ENCODE measurements around the gene SLC29A1.
A peak's percentile ranks its signal among the peaks of the same experiment; 100 is the strongest.

Gene SLC29A1

GRCh38 chr6:44253307-44254101, 30.1 kb downstream of the SLC29A1 start:
- no peak overlapping the region for H4K8ac ChIP-seq (ENCODE audit: low read length)
- 83% methylated on average over 9 of the region's 10 CpGs for WGBS

GRCh38 chr6:44254191-44255104, 31.1 kb downstream of the SLC29A1 start:
- Histone ChIP-seq H3K14ac (ENCODE audit: low read length in 2 of 2) (no peak overlapping the region), H3K9ac (ENCODE audit: low read length) (peak overlapping the region; percentile 18)
- WGBS = 95% methylated on average over 5 of the region's 12 CpGs

More at GRCh38 chr6:44253307-44254101, 30.1 kb downstream of the SLC29A1 start:
- Histone ChIP-seq H3K4me3 (ENCODE audit: insufficient read depth in 1 of 2, low read depth in 1 of 2, low read length in 2 of 2) (no peak overlapping the region), H3K18ac (ENCODE audit: low read depth in 1 of 2, low read length in 2 of 2) (no peak overlapping the region), H2AK5ac (ENCODE audit: low read length, severe bottlenecking) (no peak overlapping the region), H2BK12ac (ENCODE audit: low read length in 2 of 2) (no peak overlapping the region), H3K23ac (ENCODE audit: low read length in 2 of 2) (no peak overlapping the region), H3K4ac (ENCODE audit: low read depth in 1 of 2, low read length in 2 of 2) (no peak overlapping the region), H3K4me1 (ENCODE audit: control insufficient read depth, insufficient read depth, low read depth, low read length) (peaks cover 27% of the 10 kb centered on the region), H3K14ac (ENCODE audit: low read length in 2 of 2) (no peak overlapping the region), H3K79me1 (replicated peaks; ENCODE audit: low read length, poor library complexity, severe bottlenecking) (no peaks in the 10 kb centered on the region), H2BK15ac (ENCODE audit: low read depth, poor library complexity, severe bottlenecking) (no peak overlapping the region), H3K9me3 (ENCODE audit: control insufficient read depth, low read length) (no peaks in the 10 kb centered on the region), H3K27me3 (ENCODE audit: control insufficient read depth in 1 of 2, insufficient read depth in 1 of 2, low read length in 2 of 2) (no peaks in the 10 kb centered on the region), H3K36me3 (ENCODE audit: control insufficient read depth in 1 of 2, insufficient read depth in 2 of 2, low read depth in 1 of 2, low read length in 2 of 2) (peaks cover 49 to 79% of the 10 kb centered on the region in 2 experiments), H2AFZ (ENCODE audit: low read depth, low read length) (no peak overlapping the region), H3K9ac (ENCODE audit: low read length) (no peak overlapping the region), H2BK120ac (ENCODE audit: low read depth, low read length) (no peak overlapping the region), H3K4me2 (ENCODE audit: low read length, poor library complexity, severe bottlenecking) (no peak overlapping the region), H2BK5ac (ENCODE audit: low read depth, low read length, poor library complexity, severe bottlenecking) (no peak overlapping the region), H4K91ac (ENCODE audit: low read length) (no peak overlapping the region), H3K27ac (ENCODE audit: low read length, poor library complexity, severe bottlenecking) (no peak overlapping the region)
- peak; percentile 62 for DNase-seq

DNA sequence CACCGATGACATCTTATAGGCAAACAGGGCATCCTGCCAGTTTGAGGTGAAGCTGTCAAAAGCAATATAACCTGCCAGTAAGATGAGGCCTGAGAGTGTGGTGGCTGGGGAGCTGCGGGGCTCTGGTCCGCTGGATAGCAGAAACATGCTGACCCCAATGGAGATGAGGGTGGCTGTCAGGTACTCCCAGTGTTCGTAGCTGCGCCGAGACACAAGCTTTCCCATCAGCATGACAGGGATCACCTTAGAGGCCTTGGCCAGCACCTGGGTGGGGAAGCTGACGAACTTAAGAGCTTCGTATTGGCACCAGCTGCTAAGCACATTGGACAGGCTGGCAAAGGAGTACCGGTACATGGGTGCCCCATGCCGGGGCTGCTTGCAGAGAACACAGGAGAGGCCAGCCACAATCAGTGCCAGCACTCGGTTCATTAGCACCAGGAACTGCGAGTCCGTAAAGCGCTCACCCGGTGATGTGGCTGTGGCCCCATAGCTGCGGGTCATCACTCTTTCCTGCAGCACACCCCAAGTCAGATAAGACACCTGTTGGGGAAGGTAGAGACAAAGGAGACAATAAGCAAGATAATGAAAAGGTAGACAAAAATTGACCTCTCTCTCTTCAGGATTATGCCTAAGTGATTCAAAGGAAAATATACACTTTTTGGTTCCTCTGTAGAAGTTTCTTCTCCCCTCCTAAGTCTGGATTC, 31.9 kb downstream of the SLC29A1 start:
- 80% methylated on average over 15 of the region's 16 CpGs for WGBS
- Histone ChIP-seq H3K18ac (ENCODE audit: low read depth in 1 of 2, low read length in 2 of 2) (no peak overlapping the region), H2AFZ (ENCODE audit: low read depth, low read length) (no peak overlapping the region), H3K9me3 (ENCODE audit: control insufficient read depth, low read length) (no peaks in the 10 kb centered on the region), H3K4me1 (ENCODE audit: control insufficient read depth, insufficient read depth, low read depth, low read length) (peaks cover 19% of the 10 kb centered on the region), H3K79me1 (replicated peaks; ENCODE audit: low read length, poor library complexity, severe bottlenecking) (peaks cover 8% of the 10 kb centered on the region), H3K14ac (ENCODE audit: low read length in 2 of 2) (no peak overlapping the region), H2AK5ac (ENCODE audit: low read length, severe bottlenecking) (no peak overlapping the region), H4K91ac (ENCODE audit: low read length) (peak overlapping the region; percentile 49), H3K36me3 (ENCODE audit: control insufficient read depth in 1 of 2, insufficient read depth in 2 of 2, low read depth in 1 of 2, low read length in 2 of 2) (peaks cover 59 to 76% of the 10 kb centered on the region in 2 experiments), H3K4me3 (ENCODE audit: insufficient read depth in 1 of 2, low read depth in 1 of 2, low read length in 2 of 2) (peak overlapping the region in 1 of 2 experiments; percentile 81), H2BK120ac (ENCODE audit: low read depth, low read length) (no peak overlapping the region), H3K9ac (ENCODE audit: low read length) (peak overlapping the region; percentile 95), H3K27ac (ENCODE audit: low read length, poor library complexity, severe bottlenecking) (peak overlapping the region; percentile 19), H3K23ac (ENCODE audit: low read length in 2 of 2) (no peak overlapping the region), H4K8ac (ENCODE audit: low read length) (no peak overlapping the region), H2BK5ac (ENCODE audit: low read depth, low read length, poor library complexity, severe bottlenecking) (no peak overlapping the region), H3K4ac (ENCODE audit: low read depth in 1 of 2, low read length in 2 of 2) (no peak overlapping the region), H2BK15ac (ENCODE audit: low read depth, poor library complexity, severe bottlenecking) (no peak overlapping the region), H2BK12ac (ENCODE audit: low read length in 2 of 2) (no peak overlapping the region), H3K27me3 (ENCODE audit: control insufficient read depth in 1 of 2, insufficient read depth in 1 of 2, low read length in 2 of 2) (no peaks in the 10 kb centered on the region), H3K4me2 (ENCODE audit: low read length, poor library complexity, severe bottlenecking) (no peak overlapping the region)
- DNase-seq = no peak

More at GRCh38 chr6:44254191-44255104, 31.1 kb downstream of the SLC29A1 start:
- Histone ChIP-seq H3K27me3 (ENCODE audit: control insufficient read depth in 1 of 2, insufficient read depth in 1 of 2, low read length in 2 of 2) (no peaks in the 10 kb centered on the region), H3K4me2 (ENCODE audit: low read length, poor library complexity, severe bottlenecking) (peak overlapping the region; percentile 11), H3K27ac (ENCODE audit: low read length, poor library complexity, severe bottlenecking) (no peak overlapping the region), H3K9me3 (ENCODE audit: control insufficient read depth, low read length) (no peaks in the 10 kb centered on the region), H3K4me1 (ENCODE audit: control insufficient read depth, insufficient read depth, low read depth, low read length) (peaks cover 22% of the 10 kb centered on the region), H4K91ac (ENCODE audit: low read length) (no peak overlapping the region), H2AFZ (ENCODE audit: low read depth, low read length) (no peak overlapping the region), H3K4ac (ENCODE audit: low read depth in 1 of 2, low read length in 2 of 2) (no peak overlapping the region), H4K8ac (ENCODE audit: low read length) (no peak overlapping the region), H2BK120ac (ENCODE audit: low read depth, low read length) (no peak overlapping the region), H3K36me3 (ENCODE audit: control insufficient read depth in 1 of 2, insufficient read depth in 2 of 2, low read depth in 1 of 2, low read length in 2 of 2) (peaks cover 51 to 76% of the 10 kb centered on the region in 2 experiments), H2AK5ac (ENCODE audit: low read length, severe bottlenecking) (no peak overlapping the region), H3K4me3 (ENCODE audit: insufficient read depth in 1 of 2, low read depth in 1 of 2, low read length in 2 of 2) (no peak overlapping the region), H3K23ac (ENCODE audit: low read length in 2 of 2) (no peak overlapping the region), H2BK5ac (ENCODE audit: low read depth, low read length, poor library complexity, severe bottlenecking) (no peak overlapping the region), H2BK12ac (ENCODE audit: low read length in 2 of 2) (peak overlapping the region in 1 of 2 experiments; percentile 15), H2BK15ac (ENCODE audit: low read depth, poor library complexity, severe bottlenecking) (no peak overlapping the region), H3K79me1 (replicated peaks; ENCODE audit: low read length, poor library complexity, severe bottlenecking) (peaks cover 3% of the 10 kb centered on the region), H3K18ac (ENCODE audit: low read depth in 1 of 2, low read length in 2 of 2) (no peak overlapping the region)
- no peak for DNase-seq
